Endothelial cell of umbilical vein (primary cell): ENCODE results near the gene TPP1. TPM values are rescaled to one million over a fixed set of nuclear protein-coding genes. Genes with fewer than 3 reads are reported as not detected.

ENCODE experiments used
- BruUV-seq: library from RNA; stranded (reverse); fragments of 400-500 nt; replicated peaks from 2 replicates; lab custom pipeline; 2021; lab: Mats Ljungman, UMichigan
- CTCF ChIA-PET: fragments of 300-600, 350-600 bp; sonication (Branson Sonifier 250); formaldehyde crosslinking; loops from one replicate; lab custom pipeline; 2021; ENCODE audit warnings: antibody characterized with exemption, inconsistent platforms; lab: Charles Lee
- POLR2A ChIA-PET: fragments of 300-600, 350-600 bp; sonication (Branson Sonifier 250); formaldehyde crosslinking; loops from one replicate; lab custom pipeline; 2021; ENCODE audit warnings: antibody characterized with exemption, inconsistent platforms; lab: Charles Lee
- DNase-seq: peaks from one replicate; pipeline ENCODE4 v3.0.0-alpha.2; 2011; ENCODE audit warnings: low read depth, low spot score
- FAIRE-seq: peaks from 2 replicates; lab custom pipeline; 2011; peaks lifted over from hg19 to GRCh38; lab: Jason Lieb, UNC
- H2AFZ ChIP-seq: 2 replicates; pipeline ENCODE4 v1.6.0; 2012; ENCODE audit warnings: low read depth, low read length, control low read depth, inconsistent platforms
- H3K27ac ChIP-seq: 2 replicates; pipeline ENCODE4 v1.5.1; 2011; ENCODE audit warnings: low read depth, mild to moderate bottlenecking, control low read depth, low read length, moderate library complexity; ENCODE audit not compliant: insufficient read depth
- H3K27me3 ChIP-seq, 2 experiments: 2 replicates each; pipeline versions ENCODE4 v1.6.0 to v1.6.1; 2011; ENCODE audit warnings: low read length in 2 of 2, mixed read lengths in 1 of 2; ENCODE audit not compliant: control insufficient read depth in 2 of 2, insufficient read depth in 2 of 2
- H3K36me3 ChIP-seq, 2 experiments: 2 replicates in 1 of 2; 3 replicates in 1 of 2; pipeline ENCODE4 v1.5.1; 2011; ENCODE audit warnings: low read length in 2 of 2, mild to moderate bottlenecking in 1 of 2, moderate library complexity in 1 of 2; ENCODE audit not compliant: control insufficient read depth in 2 of 2, insufficient read depth in 2 of 2; ENCODE audit errors: extremely low read depth in 1 of 2
- H3K4me1 ChIP-seq: 3 replicates; pipeline ENCODE4 v1.5.1; 2011; ENCODE audit warnings: mild to moderate bottlenecking, low read length; ENCODE audit not compliant: control insufficient read depth, insufficient read depth; ENCODE audit errors: extremely low read depth
- H3K4me2 ChIP-seq: 2 replicates; pipeline ENCODE4 v1.6.1; 2011; ENCODE audit warnings: low read length, control low read depth, mixed read lengths; ENCODE audit not compliant: insufficient read depth
- H3K4me3 ChIP-seq, 3 experiments: fragments of 200-600 bp in 1 of 3; sonication (generic), shearing (Covaris generic) in 1 of 3; replicated peaks in 1 of 3; 2 replicates each; pipeline ENCODE4 v1.5.1; 2011 to 2016; ENCODE audit warnings: control low read depth in 3 of 3, low read length in 3 of 3, mild to moderate bottlenecking in 2 of 3, inconsistent platforms in 1 of 3, low read depth in 1 of 3, moderate library complexity in 1 of 3; ENCODE audit not compliant: insufficient read depth in 1 of 3
- H3K79me2 ChIP-seq: 2 replicates; pipeline ENCODE4 v1.6.0; 2012; ENCODE audit warnings: low read length, inconsistent platforms; ENCODE audit not compliant: control insufficient read depth, insufficient read depth
- H3K9ac ChIP-seq: replicated peaks from 2 replicates; pipeline ENCODE3; 2011; ENCODE audit warnings: low read length, control low read depth; ENCODE audit not compliant: insufficient read depth; ENCODE audit errors: extremely low read depth
- H3K9me1 ChIP-seq: replicated peaks from 3 replicates; pipeline ENCODE4 v1.6.0; 2011; ENCODE audit warnings: mild to moderate bottlenecking, low read length; ENCODE audit not compliant: control insufficient read depth, insufficient read depth; ENCODE audit errors: extremely low read depth
- H3K9me3 ChIP-seq: replicated peaks from 2 replicates; pipeline ENCODE4 v1.5.1; 2012; ENCODE audit warnings: low read length, inconsistent platforms; ENCODE audit not compliant: control insufficient read depth, insufficient read depth
- H4K20me1 ChIP-seq: replicated peaks from 2 replicates; pipeline ENCODE3; 2011; ENCODE audit warnings: mild to moderate bottlenecking, low read length; ENCODE audit not compliant: control insufficient read depth, insufficient read depth; ENCODE audit errors: extremely low read depth
- CTCF ChIP-seq, 2 donors: IDR thresholded peaks; 1 replicate in 1 of 2; 2 replicates in 1 of 2; pipeline ENCODE4 v1.5.1; 2011; ENCODE audit warnings: low read length in 2 of 2, mild to moderate bottlenecking in 2 of 2, moderate library complexity in 2 of 2, control low read depth in 1 of 2, inconsistent platforms in 1 of 2, low read depth in 1 of 2; ENCODE audit not compliant: insufficient read depth in 1 of 2; ENCODE audit errors: extremely low read depth in 1 of 2
- EZH2 ChIP-seq: IDR thresholded peaks from 2 replicates; pipeline ENCODE4 v1.6.1; 2012; ENCODE audit warnings: borderline replicate concordance, low read depth, mild to moderate bottlenecking, moderate library complexity, low read length, inconsistent platforms; ENCODE audit not compliant: severe bottlenecking
- FOS ChIP-seq: IDR thresholded peaks from 2 replicates; pipeline ENCODE4 v1.6.1; 2011; ENCODE audit warnings: mild to moderate bottlenecking, low read length, moderate library complexity, borderline replicate concordance; ENCODE audit not compliant: insufficient read depth
- GATA2 ChIP-seq: IDR thresholded peaks from 2 replicates; pipeline ENCODE4 v1.7.0; 2011; ENCODE audit warnings: low read depth, mild to moderate bottlenecking, moderate library complexity, mixed read lengths, low read length; ENCODE audit not compliant: insufficient read length, insufficient read depth
- JUN ChIP-seq: IDR thresholded peaks from 2 replicates; pipeline ENCODE4 v1.6.1; 2011; ENCODE audit warnings: borderline replicate concordance, low read depth; ENCODE audit not compliant: insufficient read length, insufficient read depth
- MAX ChIP-seq: IDR thresholded peaks from 2 replicates; pipeline ENCODE4 v1.6.1; 2011; ENCODE audit not compliant: insufficient read depth, insufficient read length
- MYC ChIP-seq: IDR thresholded peaks from one replicate; pipeline ENCODE4 v1.6.1; 2011; ENCODE audit warnings: mild to moderate bottlenecking, low read depth, low read length
- POLR2A ChIP-seq: IDR thresholded peaks from 2 replicates; pipeline ENCODE4 v1.6.1; 2012; ENCODE audit warnings: low read depth, mild to moderate bottlenecking, control low read depth, low read length
- POLR2AphosphoS5 ChIP-seq: IDR thresholded peaks from 2 replicates; pipeline ENCODE4 v1.6.1; 2012; ENCODE audit warnings: low read depth, mild to moderate bottlenecking, control low read depth, low read length, moderate library complexity; ENCODE audit not compliant: insufficient read depth
- dilution Hi-C: fragments of 300-500 bp; cut with MboI; formaldehyde crosslinking; loops from one replicate; pipeline ENCODE4 v1.15.0; 2019; ENCODE audit warnings: low sequenced_read_pairs; ENCODE audit not compliant: extremely low pct_ligation_motif_present
- intact Hi-C: fragments of 100-400 bp; cut with micrococcal nuclease; formaldehyde crosslinking; loops from one replicate; pipeline ENCODE4 v1.10.0; 2022
- polyA plus RNA-seq, 4 experiments: library from polyadenylated mRNA; depleted of rRNA in 3 of 4; stranded (reverse) in 3 of 4; unstranded in 1 of 4; fragments of >200 nt; gene quantifications; 2 replicates each; pipeline versions ENCODE4 v1.2.1 to v1.2.3, GENCODE V29; 2011 to 2012; ENCODE audit warnings: missing spikeins in 1 of 4
- total RNA-seq: library from RNA; stranded (reverse); gene quantifications from 2 replicates; pipeline ENCODE4 v1.2.3, GENCODE V29; 2021

TPP1 gene
- total and polyA plus RNA-seq, 2 donors (not counting 3 experiments of a cell fraction or from before 2014, with no cell fraction given), result 124 to 224 TPM

- H2AFZ ChIP-seq, result peak overlapping the region; percentile 13
- DNase-seq, result no peak
- no peak for FAIRE-seq
- H3K4me3 ChIP-seq, result no peak overlapping the region
- CTCF ChIA-PET, result interaction anchor here (0.7 to 2.4 kb wide), 9 partner anchors 9 to 267 kb away, joined by 3 to 19 read pairs (median 4); partner anchors contain the start of gene MRPL17
- intact Hi-C loops (loop anchor here (1.0 kb wide), 5 partner anchors 9 to 37 kb away; partner anchors contain the start of genes DCHS1, MRPL17 and TPP1), dilution Hi-C loops (no loop called here)
- POLR2A ChIA-PET, result interaction anchor here (2.3 kb wide), 1 partner anchor 11 kb away, joined by 11 read pairs; no protein-coding TSS in a partner anchor
- BruUV-seq, result TSS peak; percentile 83
- H3K9me3 ChIP-seq, result no peaks in the 10 kb centered on the region
- peak overlapping the region; percentile 61 for H3K4me2 ChIP-seq
- H3K36me3 ChIP-seq, result no peaks in the 10 kb centered on the region
- no peak for TF ChIP-seq JUN
- no peak for TF ChIP-seq MAX
- TF ChIP-seq FOS, result no peak
- no peak for TF ChIP-seq GATA2
- TF ChIP-seq POLR2A, result no peak
- TF ChIP-seq CTCF (IDR thresholded peaks at IDR 0.05; ENCODE audit: extremely low read depth in 1 of 2, insufficient read depth in 1 of 2, low read depth in 1 of 2, low read length in 2 of 2), result no peak
- no peak for TF ChIP-seq MYC
- no peak for TF ChIP-seq POLR2AphosphoS5
- TF ChIP-seq EZH2, result no peak
- peaks cover 4% of the 10 kb centered on the region for H3K79me2 ChIP-seq
- no peaks in the 10 kb centered on the region for H3K27me3 ChIP-seq
- peaks cover 37% of the 10 kb centered on the region for H3K4me1 ChIP-seq
- H4K20me1 ChIP-seq, result no peaks in the 10 kb centered on the region
- peak overlapping the region; percentile 58 for H3K9ac ChIP-seq
- H3K9me1 ChIP-seq, result no peaks in the 10 kb centered on the region
- H3K27ac ChIP-seq, result peak overlapping the region; percentile 84
These were observed 27.3 kb upstream of the TPP1 start for GRCh38 chr11:6646576-6646917.
